DMS79 treated with DMSO at 0.1 percent for 48 hours (cell line): ENCODE measurements around the gene PLEKHG3.
A peak's percentile ranks its signal among the peaks of the same experiment; 100 is the strongest.

Experiments used
- DNase-seq: peaks from one replicate; lab custom pipeline; 2025; lab: John Stamatoyannopoulos, UW

Gene PLEKHG3

DNA sequence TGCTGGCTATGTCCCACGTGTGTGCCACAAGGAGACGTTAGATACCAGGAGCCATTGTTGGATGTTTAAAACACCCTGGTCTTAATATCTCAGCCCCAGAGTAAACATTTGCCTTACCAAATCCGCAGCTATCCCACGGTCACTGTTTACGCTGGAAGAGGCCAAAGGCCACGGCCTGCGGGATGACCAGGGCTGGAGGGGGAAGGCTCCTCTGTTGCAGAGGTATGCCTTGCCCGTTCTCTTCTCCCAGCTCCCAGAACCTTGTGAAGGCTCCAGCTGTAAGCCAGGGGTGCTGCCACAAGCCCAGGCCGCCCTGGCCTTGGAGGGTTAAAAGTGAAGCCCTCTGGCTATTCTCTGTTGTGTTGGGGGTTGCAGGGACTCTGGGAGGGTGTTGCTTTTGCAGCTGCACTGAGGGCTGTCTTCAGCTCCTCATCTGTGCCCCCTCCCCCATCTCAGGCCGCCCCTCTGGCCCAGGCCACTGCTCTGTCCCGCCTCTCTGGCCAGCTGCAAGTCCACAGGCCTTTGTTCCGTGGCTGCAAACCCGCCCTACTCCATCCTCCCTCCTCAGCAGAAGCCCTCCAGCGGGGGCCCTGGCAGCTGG, 2.5 kb downstream of the PLEKHG3 start:
- DNase-seq: no peak

DNA sequence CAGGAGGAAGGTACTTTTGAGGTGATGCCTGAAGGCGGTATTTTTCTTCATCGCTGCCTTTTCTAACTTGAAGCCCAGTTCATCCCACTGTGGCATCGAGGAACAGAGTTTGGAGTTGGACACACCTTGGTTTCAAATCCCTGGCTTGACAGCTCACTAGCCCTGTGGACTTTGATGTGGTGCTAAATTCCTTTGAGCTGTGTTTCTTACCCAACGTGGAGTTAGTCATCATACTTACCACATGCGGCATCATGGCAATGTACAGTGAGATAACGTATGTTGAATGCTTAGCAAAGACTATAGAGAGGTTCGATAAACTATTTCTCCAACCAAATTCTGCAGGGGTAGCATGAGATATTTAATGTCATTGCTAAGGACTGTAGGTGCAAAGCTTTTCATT, 3.4 kb downstream of the PLEKHG3 start:
- DNase-seq: no peak

DNA sequence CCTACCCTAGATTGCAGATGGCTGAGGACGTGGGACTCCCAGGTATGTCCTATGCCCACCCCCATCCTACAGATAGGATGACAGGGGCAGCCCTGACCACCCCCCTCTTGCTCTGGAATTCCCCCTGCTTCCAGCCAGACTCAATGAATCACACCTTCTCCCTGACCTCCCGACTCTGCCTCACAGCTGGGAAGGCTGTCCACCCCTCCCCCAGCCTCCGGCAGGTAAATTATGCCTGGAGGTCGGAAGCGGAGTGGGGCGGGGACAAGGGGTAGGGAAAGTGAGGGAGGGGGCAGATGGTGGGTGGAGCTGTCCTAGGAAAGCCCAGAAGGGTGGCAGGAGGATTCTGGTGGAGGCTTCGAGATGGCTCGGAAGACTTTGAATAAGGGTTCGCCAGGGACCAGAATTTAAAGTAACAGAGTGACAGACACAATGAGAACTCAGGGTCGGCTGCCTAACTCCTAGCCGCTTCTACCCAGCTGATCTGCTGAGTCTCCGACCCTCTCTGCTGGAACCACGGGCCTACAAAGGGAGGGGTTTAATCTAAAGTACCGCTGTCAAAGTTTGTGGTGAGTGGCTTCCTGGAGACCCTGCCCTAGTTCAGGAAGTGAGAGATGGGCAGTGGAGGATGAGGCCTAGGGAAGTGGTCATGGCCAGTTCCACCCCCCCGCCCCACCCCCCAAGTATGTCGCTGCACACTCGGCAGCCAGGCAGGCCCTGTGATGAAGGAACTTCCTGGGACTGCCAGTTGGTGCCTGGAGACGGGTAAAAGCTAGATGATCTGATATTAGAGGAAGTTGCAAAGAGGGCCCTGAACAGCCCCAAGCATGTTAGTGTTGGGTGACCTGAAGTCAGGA, 4.2 kb downstream of the PLEKHG3 start:
- DNase-seq: no peak

DNA sequence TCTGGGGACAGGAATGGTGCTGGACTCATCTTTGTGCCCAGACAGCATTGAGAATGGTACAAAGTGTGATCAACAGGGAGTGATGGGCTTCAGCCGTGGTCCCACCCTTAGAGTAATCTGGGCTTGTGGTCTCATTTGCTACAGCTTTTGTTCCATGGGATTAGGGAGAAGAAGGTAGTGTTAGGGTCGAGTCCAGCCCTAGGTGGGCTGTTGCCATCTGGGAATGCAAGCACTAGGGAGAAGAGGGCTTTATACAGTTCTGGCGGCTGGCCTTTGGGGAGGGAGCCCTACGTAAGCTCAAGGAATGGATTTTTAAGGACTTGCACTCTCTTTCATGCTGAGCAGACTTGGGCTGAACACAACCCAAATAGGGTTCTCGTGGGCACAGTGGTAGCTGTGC, 4.9 kb downstream of the PLEKHG3 start:
- no peak for DNase-seq

DNA sequence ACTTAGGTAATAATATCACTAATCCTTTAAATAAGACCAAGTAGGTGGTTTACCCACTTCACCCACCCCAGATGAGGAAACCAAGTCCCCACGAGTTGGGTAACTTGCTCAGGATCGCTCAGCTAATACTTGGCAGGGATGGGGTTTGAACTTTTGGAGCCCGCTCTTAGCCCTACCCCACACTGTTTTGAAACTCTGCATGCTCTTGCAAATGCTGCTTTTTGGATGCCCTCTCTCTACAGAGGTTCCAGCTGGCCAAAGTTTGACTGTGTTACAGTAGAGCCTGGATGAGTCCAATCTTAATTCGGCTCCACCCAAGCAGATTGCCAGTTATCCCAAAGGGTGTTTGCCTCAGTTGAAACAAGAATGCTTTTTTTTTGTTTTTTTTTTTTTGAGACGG, 6.8 kb downstream of the PLEKHG3 start:
- DNase-seq: no peak

DNA sequence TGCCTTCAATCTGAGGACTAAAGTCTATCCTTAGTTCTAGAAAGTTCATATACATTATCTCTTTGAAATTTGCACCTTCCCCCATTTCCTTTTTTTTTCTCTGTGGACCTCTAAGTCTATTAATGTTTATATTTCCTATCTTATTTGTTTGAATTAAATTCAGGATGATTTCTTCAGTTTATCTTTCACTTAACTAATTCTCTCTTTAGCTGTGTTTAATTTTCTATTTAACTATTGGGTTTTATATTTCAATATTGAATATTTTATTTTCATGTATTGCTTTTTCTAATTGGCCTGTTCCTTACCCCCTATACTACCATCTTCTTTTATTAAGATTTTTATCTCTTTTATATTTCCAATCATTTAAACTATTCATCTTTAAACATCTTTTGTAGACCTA, 9.5 kb downstream of the PLEKHG3 start:
- DNase-seq: no peak

DNA sequence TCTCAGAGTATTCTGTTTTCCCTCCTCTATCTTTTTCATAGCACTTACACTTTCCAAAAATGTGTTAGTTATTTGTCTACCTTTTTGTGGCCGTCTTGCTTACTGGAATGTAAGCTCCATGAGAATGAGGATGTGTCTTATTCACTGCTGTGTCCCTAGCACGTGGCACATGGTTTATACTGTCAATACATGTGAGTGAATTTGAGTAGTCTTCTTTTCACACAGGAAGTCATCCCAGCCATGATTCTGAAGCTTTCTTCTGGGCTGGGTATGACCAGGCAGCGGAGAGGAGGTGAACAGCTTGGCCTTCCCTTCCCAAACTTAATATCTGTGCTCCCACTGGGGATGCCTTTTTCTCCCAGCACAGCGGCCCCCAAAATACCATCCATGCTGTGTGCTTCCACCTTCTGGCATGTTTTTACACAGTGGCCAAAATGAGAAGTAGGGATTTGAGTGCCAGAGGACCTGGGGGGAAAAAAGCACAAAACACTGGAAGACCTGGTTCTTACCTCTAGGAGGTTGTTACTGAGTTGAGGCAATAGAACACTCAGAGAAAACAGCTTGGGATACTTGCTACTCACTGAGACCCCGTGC, 10.3 kb downstream of the PLEKHG3 start:
- DNase-seq: no peak

DNA sequence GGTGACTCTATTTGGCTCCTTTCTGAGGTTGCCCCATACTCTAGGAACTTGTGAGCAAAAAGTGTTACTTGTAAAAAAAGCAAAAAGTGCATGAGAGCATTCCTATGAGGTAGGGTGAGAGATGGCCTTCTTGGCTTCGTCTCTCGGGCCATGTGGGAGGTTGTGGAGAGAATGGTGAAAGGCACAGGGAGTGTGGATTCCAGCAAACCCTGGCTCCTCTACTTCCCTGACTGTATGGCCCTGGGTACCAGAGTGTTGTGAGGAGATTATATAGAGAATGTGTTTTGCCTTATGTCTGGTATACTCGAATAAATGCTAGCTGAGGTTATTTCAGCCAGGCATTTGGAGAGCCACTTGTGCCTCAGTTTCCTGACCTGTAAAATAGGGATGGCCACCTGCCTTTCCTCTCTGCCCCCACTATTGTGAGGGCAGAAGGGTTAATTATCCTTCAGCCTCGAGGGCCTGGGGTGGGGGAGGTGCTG, 11.0 kb downstream of the PLEKHG3 start:
- no peak for DNase-seq

DNA sequence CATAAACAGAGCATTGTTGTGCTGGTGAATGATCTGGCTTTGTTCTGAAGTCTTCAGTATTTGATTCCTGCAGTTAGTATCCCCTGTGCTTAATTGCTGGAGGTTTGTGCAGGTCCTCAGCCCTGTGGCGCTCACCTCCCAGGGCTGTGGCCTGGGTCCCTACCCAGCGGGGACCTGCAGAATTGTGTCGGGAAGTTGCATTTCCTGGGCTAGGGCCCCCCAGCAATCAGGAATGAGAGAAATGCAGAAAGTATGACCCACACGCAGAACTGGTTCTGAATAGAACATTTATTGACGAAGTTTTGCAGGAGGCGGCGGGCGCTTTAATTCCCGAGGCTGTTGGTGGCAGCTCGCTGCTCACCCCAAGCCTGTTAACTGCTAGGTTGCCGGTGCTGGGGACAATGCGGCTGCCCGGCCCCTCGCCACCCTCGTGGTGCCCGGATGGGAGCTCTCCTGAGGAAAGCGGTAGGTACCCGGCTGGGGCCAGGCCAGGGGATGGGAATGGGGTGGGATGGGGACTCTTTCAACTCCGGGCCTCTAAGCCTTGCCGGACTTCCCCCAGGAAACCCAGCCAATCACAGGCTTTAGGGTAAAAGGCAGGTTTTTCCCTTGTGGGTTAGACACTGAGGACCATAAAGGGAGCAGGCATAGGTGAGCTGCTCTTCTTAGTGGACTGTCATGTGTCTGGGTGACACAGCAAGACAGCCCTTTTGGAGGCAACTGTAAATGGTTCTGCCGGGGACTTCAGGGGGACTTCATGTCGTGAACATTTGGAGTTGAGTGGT, 11.6 kb downstream of the PLEKHG3 start:
- DNase-seq: no peak

DNA sequence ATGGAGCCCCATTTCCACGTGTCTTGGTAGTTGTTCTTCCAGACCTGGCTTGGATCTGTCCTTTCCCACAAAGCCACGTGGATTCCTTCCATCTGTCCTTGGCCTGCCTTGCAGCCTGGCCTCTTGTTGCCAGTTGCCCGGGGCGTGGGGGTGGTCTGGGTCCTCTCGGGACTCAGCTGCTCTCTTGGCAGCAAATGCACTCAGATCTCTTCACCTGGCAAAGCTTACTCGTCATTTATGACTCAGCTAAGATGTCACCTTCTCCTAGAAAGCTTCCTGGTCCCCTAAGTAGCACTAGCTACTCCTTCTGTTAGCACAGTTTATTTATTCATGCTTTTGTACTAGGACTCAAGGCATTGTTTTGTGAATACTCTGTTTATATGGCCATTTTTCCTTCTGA, 13.6 kb downstream of the PLEKHG3 start:
- peak; percentile 88 for DNase-seq

DNA sequence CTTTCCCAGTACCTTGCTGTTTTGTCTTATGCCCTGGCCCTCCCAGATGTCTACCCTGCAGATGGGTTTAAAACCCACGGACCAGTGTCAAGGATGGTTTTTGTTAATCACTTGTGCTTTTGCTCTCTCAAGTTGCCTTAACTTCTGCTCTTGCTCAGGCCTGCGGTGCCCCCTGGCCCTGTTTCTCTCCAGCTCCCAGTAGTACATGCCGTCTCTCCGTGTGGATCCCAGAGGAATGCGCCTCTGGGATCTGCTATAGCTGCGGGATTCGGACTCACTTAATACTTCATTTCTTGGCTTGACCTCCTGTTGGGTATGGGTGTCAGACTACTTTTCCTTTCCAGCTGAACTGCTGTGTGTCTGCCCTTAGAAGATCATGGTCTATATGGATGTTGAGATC, 14.5 kb downstream of the PLEKHG3 start:
- DNase-seq: no peak

DNA sequence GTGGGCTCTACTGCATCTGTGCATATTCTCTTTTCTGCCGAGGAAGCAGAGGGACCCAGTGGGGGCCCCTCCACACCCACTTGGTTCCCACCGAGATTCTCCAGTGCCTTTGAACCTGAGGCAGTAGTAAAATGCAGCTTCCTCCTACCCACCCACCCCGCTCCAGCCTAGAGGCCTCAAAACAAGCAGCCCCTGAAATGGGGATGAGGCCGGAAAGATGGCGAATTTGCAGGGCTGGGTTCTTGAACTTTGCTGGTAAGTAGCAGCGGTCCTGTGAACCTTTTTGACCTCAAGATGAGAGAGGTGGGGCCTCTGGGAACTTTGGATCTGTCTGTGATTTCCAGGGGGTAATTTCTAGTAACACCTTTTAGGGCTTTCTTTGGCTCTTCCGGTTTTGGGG, 15.4 kb downstream of the PLEKHG3 start:
- no peak for DNase-seq

DNA sequence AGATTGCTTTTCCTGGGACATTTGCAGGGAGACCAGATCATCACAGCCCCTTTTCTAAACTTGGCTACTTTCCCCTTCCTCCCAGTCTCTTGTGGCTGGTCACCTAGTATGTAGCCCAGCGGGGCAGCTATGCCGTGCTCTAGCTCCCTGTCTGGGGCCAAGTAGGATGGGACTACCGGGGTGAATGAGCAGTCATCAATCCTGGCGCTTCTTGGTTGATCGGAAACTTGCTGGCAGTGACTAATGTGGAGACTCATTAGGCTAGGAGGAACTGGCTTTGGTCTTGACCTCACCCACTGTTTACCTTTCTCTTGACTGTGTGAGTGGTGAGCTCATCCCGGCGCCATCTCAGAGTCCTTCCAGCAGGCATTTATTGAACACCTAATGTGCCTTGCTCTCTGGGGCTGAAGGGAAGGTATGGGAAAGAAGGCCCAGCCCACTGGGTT, 15.9 kb downstream of the PLEKHG3 start:
- DNase-seq: no peak

DNA sequence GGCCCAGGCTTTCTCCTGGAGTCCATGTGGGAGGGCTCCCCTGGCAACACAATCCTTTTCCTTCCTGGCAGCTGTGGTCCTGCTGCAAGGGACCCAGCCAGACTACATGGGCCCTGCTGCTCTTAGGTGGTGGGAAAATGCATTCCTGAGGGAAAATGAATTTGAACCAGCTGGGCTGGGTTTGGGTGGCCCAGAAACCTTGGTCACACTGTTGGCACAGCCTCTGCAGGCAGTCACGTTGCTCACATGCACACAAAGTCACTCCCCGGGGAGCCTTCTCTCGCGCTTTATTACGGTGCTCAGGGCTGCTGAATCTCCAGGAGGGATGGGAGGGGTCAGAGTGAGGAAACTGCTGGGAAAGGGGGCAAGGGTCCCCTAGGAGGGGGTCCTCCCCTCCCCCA, 17.2 kb downstream of the PLEKHG3 start:
- DNase-seq: no peak

DNA sequence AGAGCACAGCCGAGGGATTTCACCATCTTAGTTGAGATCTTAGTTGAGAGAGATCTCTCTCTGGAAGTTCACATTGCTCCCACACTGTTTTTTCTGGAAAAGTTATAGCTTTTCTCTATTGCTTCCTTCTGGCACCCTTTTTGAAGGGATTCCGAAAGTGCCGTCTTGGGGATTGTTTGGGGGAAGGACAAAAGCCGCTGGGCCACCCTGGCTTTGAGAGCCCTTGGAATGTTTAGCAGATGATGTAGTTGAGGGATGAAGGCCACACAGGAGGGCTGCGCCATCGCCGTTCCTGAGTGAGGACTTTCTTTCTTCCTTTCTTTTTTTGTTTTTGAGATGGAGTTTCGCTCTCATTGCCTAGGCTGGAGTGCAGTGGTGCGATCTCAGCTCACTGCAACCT, 17.7 kb downstream of the PLEKHG3 start:
- DNase-seq: no peak

DNA sequence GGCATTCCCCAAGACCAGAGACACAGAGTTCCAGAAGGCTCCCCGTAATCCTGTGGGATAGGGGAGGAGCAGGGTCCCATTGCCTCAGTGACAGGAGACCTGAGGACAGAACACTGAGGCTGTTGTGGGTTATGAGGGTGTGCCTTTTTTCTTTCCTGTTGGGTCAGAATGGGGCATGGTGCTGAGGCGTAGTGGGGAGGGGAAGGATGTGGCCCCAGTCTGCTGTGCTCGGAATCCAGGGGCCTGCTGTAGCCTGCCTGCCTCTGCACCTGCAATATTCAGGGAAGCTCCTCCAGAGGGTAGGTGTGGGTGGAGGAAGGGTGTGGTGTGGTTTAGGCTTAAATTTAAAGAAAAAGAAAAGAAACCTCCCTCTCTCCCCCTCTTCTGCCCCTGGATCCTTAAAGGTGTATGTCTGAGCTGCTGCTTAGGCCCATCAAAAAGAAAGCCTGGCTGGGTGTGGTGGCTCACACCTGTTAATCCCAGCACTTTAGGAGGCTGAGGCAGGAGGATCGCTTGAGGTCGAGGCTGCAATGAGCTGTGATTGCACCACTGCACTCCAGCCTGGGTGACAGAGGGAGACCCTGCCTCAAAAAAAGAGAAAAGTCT, 18.7 kb downstream of the PLEKHG3 start:
- DNase-seq: no peak

DNA sequence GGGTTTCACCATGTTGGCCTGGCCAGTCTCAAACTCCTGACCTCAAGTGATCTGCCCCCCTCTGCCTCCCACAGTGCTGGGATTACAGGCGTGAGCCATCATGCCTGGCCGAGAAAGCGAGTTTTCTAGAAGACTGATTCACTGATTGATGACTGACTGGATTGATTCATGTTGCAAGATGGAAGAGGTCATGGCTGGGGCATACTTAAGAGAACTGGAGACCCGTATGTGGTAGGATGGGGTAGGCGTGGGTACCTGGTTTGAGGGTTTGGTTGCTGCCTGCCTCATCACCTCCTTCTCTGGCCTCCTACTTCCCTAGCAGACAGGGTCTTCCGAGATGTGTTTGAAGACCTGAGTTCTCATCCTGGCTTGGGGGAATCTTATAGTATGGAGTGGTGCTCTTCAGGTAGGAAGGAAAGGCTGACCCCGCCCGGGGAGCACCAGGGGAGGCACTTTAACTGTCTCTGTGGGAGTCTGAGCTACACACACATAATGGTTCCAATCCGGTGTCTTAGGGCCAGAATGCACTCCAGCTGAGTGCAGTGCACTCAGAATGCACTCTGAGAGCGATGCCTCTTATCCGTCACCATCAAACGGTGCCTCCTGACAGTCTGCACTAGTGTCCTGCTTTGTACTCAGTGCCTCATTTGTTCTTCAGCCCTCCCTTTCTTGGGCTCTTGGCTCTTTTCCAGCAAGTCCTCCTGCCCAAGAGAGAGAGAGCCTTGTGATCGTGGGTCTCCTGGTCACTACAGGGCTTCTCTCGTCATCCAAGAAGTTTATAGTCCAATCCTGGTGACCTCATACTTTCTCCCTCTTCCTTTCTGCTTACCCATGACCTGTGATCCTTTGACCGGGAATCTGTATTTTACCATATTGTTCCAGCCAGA, 19.7 kb downstream of the PLEKHG3 start:
- DNase-seq: peak; percentile 91

DNA sequence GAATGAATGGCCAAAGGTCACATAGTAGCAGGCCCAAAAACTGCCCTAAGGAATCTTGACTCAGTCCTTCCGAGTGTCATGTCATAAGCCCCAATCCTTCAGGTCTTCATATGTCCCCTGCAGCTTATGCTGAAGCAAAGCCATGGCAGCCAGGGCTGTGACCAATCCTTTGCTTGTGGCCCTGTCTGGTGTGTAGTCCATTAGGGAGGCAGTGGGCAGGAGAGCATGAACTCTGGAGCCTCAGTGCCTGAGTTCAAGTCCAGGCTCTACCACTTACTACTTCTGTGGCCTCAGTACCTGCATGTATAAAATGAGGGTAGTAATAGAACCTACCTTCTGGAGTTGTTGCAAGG, 20.3 kb downstream of the PLEKHG3 start:
- no peak for DNase-seq

DNA sequence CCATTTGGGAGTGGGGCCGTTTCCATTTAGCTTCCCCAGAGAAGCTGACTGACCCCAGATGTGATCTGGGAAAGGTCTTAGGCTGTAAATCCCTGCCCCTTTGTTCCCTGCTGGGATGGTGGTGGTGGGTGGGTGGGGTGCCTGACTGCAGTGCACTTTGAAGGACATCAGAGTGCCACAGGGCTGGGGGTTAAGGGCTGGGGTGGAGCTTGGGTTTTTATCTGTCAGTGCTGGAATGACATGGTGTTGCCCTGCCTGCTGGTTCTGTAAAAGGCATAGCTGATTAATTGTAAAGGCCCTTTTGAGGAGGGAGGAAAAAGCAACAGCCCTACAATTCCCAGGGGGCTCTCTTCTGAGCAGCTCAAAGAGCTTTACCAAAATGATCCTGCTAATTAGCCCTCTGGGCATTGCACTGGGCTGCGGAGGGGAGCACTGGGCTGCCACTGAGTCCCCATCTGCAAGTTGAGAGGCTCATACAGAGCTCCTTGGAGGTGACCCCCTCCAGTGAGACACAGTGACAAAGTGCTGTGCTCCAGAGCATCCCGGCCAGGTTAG, 21.1 kb downstream of the PLEKHG3 start:
- peak; percentile 91 for DNase-seq

DNA sequence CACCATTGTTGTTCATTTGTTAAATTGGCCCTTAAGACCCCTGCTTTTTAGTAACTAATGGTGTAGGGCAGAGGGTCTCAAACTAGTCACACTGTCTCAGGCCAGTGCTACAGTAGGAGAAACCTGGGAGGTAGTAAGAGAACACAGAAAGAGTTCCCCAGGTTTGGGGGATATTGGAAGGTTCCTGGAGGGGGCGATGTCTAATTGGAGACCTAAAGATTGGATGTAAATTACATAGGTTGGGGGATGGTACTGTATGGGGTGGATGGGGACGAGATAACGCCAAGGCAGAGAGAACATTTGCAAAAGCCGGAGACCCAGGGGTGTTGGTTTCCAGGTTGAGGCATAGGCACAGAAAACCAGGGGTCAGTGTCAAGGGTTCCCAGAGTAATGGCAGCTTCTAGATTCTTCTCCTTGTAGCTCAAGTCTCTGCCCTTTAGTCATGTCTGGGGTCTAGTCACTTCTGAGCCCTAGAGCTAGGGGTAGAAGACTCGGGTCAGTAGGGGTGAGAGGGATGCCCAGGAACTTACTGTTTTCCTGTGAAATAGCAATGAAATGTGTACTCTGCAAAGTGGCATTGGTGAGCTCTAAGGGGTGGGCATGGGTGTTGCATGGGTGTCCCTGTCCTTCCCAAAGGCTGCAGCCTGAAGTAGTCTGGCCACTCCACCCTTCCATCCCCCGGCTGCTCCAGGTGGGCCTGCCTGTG, 21.8 kb downstream of the PLEKHG3 start:
- DNase-seq: no peak
